DND-41 (cell line): ENCODE results near the gene ACOT13.
A peak's percentile ranks its signal among the peaks of the same experiment; 100 is the strongest.

Source experiments
- ATAC-seq: fragments of 200-7000 bp; cut with Tn5 transposase; 3 replicates; pipeline ENCODE4 v1.9.1; 2021; ENCODE audit warnings: low read depth; ENCODE audit not compliant: insufficient read depth
- DNase-seq: peaks from one replicate; pipeline ENCODE4 v3.0.0-alpha.2; 2020
- H2AFZ ChIP-seq: 2 replicates; pipeline ENCODE4 v1.6.0; 2012; ENCODE audit warnings: low read depth, low read length
- H3K27ac ChIP-seq: 2 replicates; pipeline ENCODE4 v1.5.1; 2012; ENCODE audit warnings: low read length, inconsistent platforms
- H3K27me3 ChIP-seq: fragments of 200-600 bp; sonication (generic); 2 replicates; pipeline ENCODE4 v1.6.0; 2012; ENCODE audit warnings: low read length, mild to moderate bottlenecking, inconsistent platforms; ENCODE audit not compliant: insufficient read depth, poor library complexity
- H3K36me3 ChIP-seq: 2 replicates; pipeline ENCODE4 v1.5.1; 2012; ENCODE audit warnings: low read length, inconsistent platforms; ENCODE audit not compliant: insufficient read depth
- H3K4me1 ChIP-seq: 2 replicates; pipeline ENCODE4 v1.5.1; 2012; ENCODE audit warnings: mild to moderate bottlenecking, low read length; ENCODE audit not compliant: insufficient read depth
- H3K4me2 ChIP-seq: 2 replicates; pipeline ENCODE4 v1.6.0; 2012; ENCODE audit warnings: mild to moderate bottlenecking, moderate library complexity, low read length, inconsistent platforms; ENCODE audit not compliant: insufficient read depth
- H3K4me3 ChIP-seq, 2 experiments: fragments of 200-600 bp in 1 of 2; shearing (Covaris generic) in 1 of 2; 2 replicates each; pipeline ENCODE4 v1.5.1; 2012 to 2016; ENCODE audit warnings: inconsistent platforms in 2 of 2, low read length in 2 of 2, mild to moderate bottlenecking in 2 of 2, low read depth in 1 of 2, moderate library complexity in 1 of 2
- H3K79me2 ChIP-seq: 2 replicates; pipeline ENCODE4 v1.6.0; 2012; ENCODE audit warnings: low read length, inconsistent platforms; ENCODE audit not compliant: insufficient read depth
- H3K9ac ChIP-seq: 2 replicates; pipeline ENCODE4 v1.6.0; 2012; ENCODE audit warnings: low read depth, mild to moderate bottlenecking, inconsistent platforms, low read length, moderate library complexity
- H3K9me3 ChIP-seq: 2 replicates; pipeline ENCODE4 v1.5.1; 2012; ENCODE audit warnings: low read length, moderate library complexity, mild to moderate bottlenecking, inconsistent platforms; ENCODE audit not compliant: insufficient read depth, severe bottlenecking
- H4K20me1 ChIP-seq: 2 replicates; pipeline ENCODE4 v1.6.0; 2012; ENCODE audit warnings: low read length; ENCODE audit not compliant: insufficient read depth
- EZH2 ChIP-seq: IDR thresholded peaks from 3 replicates; pipeline ENCODE4 v1.6.1; 2012; ENCODE audit warnings: borderline replicate concordance, low read depth, mild to moderate bottlenecking, moderate library complexity, low read length, inconsistent platforms; ENCODE audit not compliant: severe bottlenecking
- TF ChIP-seq, protein P1 (sequence below): IDR thresholded peaks from 2 replicates; pipeline ENCODE4 v1.5.1; 2012; ENCODE audit warnings: borderline replicate concordance, low read length, moderate library complexity, mild to moderate bottlenecking; ENCODE audit not compliant: poor library complexity, severe bottlenecking; ENCODE audit errors: extremely low read depth

The ACOT13 gene

DNA sequence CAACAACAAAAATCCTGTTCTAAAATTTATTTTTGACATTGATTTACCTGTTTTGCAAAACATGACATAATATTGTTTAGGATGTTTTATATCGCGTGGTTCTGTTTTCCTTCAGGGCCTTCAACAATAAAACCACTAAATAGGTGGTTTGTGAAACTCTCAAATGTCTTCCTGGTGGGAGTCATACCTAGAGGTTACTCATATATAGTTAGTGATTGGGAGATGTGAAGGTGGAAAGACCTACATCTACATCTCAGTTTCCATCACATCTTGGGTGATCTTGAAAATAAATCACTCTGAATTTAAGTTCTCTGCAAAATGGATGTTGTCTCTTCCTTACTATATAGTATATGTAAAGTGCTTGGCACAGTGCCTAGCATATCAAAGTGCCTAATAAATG lies 29.2 kb downstream of the ACOT13 start:
- no peak overlapping the region for H3K27ac ChIP-seq
- H3K4me1 ChIP-seq, result no peaks in the 10 kb centered on the region
- no peaks in the 10 kb centered on the region for H3K9me3 ChIP-seq
- H3K79me2 ChIP-seq, result no peaks in the 10 kb centered on the region
- H3K9ac ChIP-seq, result no peak overlapping the region
- TF ChIP-seq EZH2, result no peak
- TF ChIP-seq, protein P1, sequence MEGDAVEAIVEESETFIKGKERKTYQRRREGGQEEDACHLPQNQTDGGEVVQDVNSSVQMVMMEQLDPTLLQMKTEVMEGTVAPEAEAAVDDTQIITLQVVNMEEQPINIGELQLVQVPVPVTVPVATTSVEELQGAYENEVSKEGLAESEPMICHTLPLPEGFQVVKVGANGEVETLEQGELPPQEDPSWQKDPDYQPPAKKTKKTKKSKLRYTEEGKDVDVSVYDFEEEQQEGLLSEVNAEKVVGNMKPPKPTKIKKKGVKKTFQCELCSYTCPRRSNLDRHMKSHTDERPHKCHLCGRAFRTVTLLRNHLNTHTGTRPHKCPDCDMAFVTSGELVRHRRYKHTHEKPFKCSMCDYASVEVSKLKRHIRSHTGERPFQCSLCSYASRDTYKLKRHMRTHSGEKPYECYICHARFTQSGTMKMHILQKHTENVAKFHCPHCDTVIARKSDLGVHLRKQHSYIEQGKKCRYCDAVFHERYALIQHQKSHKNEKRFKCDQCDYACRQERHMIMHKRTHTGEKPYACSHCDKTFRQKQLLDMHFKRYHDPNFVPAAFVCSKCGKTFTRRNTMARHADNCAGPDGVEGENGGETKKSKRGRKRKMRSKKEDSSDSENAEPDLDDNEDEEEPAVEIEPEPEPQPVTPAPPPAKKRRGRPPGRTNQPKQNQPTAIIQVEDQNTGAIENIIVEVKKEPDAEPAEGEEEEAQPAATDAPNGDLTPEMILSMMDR, result no peak
- no peaks in the 10 kb centered on the region for H3K27me3 ChIP-seq
- ATAC-seq (no peak), DNase-seq (no peak)
- peaks cover 9% of the 10 kb centered on the region; the same call in 1 of the 2 replicates for H3K36me3 ChIP-seq
- no peak overlapping the region for H2AFZ ChIP-seq
- no peak overlapping the region for H3K4me2 ChIP-seq
- no peaks in the 10 kb centered on the region for H4K20me1 ChIP-seq
- no peak overlapping the region for H3K4me3 ChIP-seq

DNA sequence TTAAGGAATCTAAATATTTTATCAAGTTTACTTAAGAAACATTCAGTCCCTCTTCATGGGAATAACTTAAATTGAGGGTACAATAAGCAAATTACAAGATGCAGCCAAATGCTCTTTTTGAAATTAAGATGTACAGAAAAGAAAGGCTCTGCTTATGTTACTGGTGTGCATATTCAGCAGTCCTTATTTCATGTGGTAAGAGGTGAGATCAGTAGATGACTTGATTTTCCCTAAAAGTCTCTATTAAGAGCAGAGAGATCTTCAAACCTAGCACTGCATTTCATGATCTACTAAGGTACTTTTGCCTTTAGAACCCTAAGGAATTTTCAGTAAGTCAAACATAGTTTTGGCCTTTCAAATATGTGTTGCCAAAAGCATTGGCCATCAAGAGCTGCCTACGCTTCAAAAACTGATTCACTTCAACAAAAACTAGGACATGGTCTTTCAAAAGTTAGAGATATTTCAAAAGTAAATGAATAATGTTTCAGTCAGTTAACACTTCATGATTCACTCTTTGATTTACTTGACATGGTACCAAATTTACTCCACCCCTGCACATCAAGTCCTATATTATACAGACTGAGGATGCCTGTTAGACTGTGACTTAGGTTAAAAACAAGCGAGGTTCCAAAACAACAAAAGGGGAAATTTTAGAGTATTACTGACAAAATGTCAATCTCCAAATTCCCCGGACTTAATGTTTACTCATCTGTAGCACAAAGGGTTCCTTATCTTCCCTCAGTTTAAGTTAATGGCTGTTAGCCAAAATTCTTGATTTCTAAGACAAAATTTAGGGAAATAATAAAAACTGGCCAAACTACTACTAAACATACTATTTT lies 32.9 kb downstream of the ACOT13 start:
- Histone ChIP-seq H3K4me3 (no peak overlapping the region), H3K36me3 (peaks cover 43% of the 10 kb centered on the region), H4K20me1 (peaks cover 12% of the 10 kb centered on the region; the same call in 1 of the 2 replicates), H2AFZ (no peak overlapping the region), H3K9me3 (no peaks in the 10 kb centered on the region), H3K27me3 (no peaks in the 10 kb centered on the region), H3K4me1 (no peaks in the 10 kb centered on the region), H3K4me2 (no peak overlapping the region), H3K27ac (no peak overlapping the region), H3K79me2 (no peaks in the 10 kb centered on the region), H3K9ac (no peak overlapping the region)
- no peak for ATAC-seq
- no peak for DNase-seq
- TF ChIP-seq EZH2, result no peak
- TF ChIP-seq, protein P1, result no peak

- H3K4me1 ChIP-seq, result no peaks in the 10 kb centered on the region
- no peak overlapping the region for H3K4me2 ChIP-seq
- no peak for TF ChIP-seq EZH2
- TF ChIP-seq, protein P1, result no peak
- H3K4me3 ChIP-seq, result no peak overlapping the region
- no peaks in the 10 kb centered on the region for H3K27me3 ChIP-seq
- no peaks in the 10 kb centered on the region for H3K9me3 ChIP-seq
- peaks cover 72% of the 10 kb centered on the region for H3K36me3 ChIP-seq
- no peak overlapping the region for H3K9ac ChIP-seq
- no peak overlapping the region for H2AFZ ChIP-seq
- no peak overlapping the region for H3K27ac ChIP-seq
- ATAC-seq, result peak; percentile 33; the same call in 2 of the 3 replicates
- peaks cover 23% of the 10 kb centered on the region; the same call in 1 of the 2 replicates for H4K20me1 ChIP-seq
- DNase-seq, result no peak
- H3K79me2 ChIP-seq, result peaks cover 3% of the 10 kb centered on the region; the same call in 1 of the 2 replicates
Observed at GRCh38 chr6:24702720-24703282, 35.9 kb downstream of the ACOT13 start.
